Muscle of back (tissue), 11 donors: ENCODE results near the gene UNG. TPM values are rescaled to one million over a fixed set of nuclear protein-coding genes. Genes with fewer than 3 reads are reported as not detected.

Source experiments
- DNase-seq, 3 donors: peaks; one replicate each; pipeline versions ENCODE4 v3.0.0 to v3.0.0-alpha.2; 2013
- polyA plus RNA-seq, 10 donors: library from polyadenylated mRNA; unstranded; fragments of 120-200 nt; gene quantifications; one replicate each; pipeline ENCODE4 v1.2.1, GENCODE V29; 2013; ENCODE audit not compliant: insufficient read length in 10 of 10

UNG gene
- polyA plus RNA-seq, 10 donors, result 19.5 to 32.3 (median 23.9) TPM

DNA sequence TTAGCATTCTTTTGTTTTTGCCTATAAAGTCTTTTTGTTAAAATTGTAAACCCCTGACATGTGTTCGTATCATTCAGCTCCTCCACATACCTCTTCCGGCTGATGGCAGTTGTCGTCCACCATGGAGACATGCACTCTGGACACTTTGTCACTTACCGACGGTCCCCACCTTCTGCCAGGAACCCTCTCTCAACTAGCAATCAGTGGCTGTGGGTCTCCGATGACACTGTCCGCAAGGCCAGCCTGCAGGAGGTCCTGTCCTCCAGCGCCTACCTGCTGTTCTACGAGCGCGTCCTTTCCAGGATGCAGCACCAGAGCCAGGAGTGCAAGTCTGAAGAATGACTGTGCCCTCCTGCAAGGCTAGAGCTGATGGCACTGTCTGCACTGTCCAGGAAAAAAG lies 11.8 kb upstream of the UNG start:
- DNase-seq, result no peak

DNA sequence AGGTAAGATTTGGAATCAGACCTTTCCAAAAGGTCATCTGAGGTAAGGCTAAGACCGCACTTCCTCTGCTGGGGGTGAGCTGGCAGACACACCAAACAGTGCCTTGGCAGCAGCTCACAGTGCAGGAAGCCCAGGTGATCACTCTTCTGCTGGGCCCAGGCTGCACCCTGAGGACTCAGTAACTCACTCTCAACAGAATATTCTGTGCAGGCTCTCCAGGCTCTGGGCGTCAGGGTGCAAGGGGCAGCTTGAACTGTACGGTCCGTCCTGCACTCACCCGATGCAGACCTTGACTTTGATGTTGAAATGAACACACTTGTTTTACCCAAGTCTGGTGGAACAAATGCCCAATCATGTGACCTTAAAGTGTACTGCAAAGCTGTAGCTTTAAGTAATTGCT lies 10.1 kb upstream of the UNG start:
- DNase-seq, result no peak

DNA sequence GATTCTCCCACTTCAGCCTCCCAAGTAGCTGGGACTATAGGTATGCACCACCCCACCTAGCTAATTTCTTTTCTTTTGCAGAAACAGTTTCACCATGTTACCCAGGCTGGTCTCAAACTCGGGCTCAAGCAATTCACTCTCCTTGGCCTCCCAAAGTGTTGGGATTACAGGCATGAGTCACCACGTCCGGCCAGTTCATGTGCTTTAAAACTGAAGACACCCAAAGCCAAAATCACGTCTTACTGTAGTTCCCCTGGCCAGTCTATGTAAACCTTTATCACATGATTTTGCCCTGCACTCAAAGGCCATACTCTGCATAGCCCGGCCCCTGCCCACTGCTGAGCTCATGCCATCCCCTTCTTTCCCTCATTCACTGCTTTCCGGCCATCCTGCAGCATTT lies 8.6 kb upstream of the UNG start:
- DNase-seq, result no peak

DNA sequence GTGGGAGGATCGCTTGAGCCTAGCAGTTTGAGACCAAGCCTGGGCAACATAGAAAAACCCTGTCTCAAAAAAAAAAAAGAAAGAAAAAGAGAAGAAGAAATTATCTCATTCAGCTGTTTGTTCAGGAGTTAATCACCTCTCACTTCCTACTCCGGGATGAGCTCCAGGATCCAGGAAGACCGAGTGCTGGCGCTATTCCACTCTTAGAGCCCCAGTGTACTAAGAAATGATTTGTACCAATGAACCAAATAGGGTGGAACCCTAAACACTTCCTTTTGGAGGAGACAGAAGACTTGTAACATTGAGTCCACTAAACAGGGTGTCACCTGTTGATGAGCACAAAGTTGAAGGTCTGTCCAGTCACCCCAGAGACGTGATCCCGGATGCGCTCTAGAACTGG lies 7.7 kb upstream of the UNG start:
- DNase-seq, result no peak

DNA sequence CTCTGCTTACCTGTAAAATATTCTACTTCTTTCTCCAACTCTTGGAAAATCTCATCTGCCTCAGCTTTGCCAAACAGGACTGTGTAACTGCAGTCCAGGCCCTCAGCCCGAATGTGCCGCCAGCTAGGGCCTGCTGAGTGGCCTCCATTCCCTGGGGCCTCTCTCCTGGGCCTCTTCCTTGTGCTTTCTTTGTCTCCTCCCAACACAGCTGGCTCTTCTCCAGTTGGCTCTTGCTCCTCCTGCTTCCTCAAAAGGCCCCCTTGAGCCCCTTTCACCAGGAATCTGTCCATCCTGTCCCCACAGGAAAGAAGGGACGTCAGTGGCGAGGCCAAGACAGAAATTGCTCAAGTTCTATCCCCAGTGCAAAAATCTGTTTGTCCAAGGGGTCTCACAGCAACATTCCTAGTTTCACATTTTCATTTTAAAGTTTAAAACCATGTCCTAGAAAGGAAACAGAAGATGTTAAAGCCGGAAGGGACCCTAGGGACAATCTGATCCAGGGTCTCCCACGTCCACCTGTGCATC lies 4.8 kb upstream of the UNG start:
- peak in 2 of 3 donors; percentile 25 to 61 for DNase-seq

DNA sequence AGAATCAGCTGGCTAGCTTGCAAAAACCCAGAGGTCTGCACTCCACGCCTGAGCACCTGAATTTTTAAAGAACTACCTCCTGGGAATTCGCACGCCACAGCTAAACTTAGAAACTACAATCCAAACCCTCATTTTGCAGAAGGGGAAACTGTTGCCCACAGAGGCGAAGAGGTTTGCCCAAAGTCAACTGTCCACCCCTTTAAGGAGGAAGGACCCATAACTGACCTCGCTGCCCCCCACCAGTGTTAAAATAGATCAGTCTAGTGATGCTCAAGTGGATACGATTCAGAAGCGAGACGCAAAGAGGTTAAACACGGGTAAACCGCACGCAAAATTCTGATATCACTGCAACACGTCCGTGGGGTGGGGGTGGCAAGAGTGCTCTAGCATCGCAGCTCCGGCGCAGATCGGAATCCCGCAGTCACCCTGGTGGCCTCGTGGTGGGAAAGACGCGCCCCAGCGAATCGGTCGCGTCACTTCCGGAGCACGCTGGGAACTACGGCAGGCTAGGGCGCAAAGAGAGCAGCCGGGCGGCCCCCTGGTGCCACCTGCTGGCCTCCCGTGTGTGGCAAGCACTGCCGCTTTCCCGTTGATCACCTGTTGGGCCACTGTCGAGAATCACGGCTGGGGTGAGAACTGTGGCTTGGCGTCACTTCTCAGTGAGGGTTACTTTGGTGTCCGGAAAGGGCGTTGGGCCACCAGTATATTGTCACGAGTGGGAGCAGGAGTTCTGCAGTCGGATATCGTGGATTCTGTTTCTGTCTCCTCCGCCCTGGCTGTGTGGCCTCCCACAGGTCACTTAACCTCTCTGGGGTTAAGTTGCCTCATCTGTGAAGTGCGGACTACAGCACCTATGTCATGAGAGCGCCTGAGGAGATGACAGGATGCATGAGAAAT lies 4.1 kb upstream of the UNG start, which contains the start of gene ALKBH2:
Gene ALKBH2 (minus strand): TSS at position 451 of the 897 bp plus-strand sequence. CDS start 686 bp downstream, outside the sequence.
- DNase-seq, result peak; percentile 92 to 97 (median 96)

DNA sequence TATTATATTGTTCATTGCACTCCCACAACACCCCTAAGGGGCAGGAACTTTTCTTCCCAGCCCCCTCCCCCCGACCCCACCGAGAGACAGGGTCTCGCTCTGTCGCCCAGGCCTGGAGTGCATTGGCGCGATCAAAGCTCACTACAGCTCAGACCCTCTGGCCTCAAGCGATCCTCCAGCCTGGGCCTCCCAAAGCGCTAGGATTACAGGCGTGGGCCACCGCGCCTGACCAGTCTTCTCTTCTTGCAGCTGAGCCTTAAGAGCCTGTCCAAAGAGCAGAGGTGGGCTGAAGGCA lies 310 bp upstream of the UNG start:
- DNase-seq, result no peak

DNA sequence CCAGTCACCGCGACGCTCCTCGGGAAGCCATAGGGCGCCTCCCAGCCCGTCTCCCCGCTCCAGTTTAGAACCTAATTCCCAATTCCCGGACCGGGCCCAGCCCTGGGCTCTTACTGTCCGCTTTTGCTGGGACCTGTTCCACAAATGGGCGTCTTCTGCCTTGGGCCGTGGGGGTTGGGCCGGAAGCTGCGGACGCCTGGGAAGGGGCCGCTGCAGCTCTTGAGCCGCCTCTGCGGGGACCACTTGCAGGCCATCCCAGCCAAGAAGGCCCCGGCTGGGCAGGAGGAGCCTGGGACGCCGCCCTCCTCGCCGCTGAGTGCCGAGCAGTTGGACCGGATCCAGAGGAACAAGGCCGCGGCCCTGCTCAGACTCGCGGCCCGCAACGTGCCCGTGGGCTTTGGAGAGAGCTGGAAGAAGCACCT lies 797 bp downstream of the UNG start:
- DNase-seq, result no peak

DNA sequence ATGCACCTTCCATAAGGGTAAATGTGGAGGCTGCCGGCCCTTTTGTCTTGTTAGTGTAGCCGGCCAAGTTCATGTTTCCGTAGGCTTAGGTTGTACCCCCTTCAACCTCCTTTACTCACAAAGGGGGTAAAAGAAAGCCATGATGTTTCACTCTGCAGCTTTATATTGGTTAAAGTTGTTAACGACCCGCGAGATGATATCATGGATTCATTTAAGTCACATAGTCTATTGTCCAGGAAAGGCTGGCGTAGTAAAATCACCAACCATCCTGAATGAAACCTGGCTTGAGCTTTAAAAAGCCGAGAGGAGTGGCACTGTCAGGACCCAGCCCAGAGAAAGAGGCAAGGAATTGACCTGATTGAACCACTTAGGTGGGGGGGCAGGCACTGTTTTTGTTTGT lies 1.3 kb downstream of the UNG start:
- no peak for DNase-seq

DNA sequence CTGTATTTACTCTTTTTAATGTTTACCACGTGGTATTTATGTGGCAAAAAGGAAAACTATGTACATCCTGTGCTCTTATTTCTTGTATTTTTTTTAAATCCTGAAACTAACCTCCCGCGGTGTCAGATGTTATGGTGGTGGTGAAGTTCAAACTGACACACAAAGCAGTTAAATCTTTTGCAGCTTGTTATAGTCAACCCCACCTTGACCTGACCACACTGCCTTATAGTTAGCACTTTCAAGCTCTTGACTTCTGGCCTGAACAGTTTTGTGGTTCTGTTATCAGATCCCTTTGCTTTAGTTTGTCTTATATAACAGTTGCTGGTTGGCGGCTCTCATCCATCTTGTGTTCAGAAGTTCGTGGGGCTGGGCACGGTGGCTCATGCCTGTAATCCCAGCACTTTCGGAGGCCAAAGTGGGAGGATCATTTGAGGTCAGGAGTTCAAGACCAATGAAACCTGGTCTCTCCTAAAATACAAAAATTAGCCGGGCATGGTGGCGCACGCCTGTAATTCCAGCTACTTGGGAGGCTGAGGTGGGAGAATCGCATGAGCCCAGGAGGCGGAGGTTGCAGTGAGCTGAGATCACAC lies 2.1 kb downstream of the UNG start:
- no peak for DNase-seq

DNA sequence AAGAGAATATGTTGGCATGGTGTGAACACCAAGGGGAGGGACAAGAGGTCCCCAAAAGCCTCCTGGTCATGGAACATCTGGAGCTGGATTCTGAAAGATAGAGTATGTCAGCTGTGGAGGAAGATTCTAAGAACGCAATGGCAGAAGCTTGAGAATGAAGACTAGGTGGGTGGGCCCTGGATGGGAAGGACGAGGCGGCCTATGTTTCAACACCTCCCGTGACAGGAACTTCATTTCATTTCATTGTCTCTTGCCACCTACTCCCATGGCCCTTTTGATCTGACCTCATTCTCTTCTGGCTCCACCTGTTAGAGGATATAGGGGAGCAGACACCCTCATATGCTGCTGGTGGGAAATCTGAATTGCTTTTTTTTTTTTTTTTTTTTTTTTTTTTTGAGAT lies 3.3 kb downstream of the UNG start:
- DNase-seq, result no peak

DNA sequence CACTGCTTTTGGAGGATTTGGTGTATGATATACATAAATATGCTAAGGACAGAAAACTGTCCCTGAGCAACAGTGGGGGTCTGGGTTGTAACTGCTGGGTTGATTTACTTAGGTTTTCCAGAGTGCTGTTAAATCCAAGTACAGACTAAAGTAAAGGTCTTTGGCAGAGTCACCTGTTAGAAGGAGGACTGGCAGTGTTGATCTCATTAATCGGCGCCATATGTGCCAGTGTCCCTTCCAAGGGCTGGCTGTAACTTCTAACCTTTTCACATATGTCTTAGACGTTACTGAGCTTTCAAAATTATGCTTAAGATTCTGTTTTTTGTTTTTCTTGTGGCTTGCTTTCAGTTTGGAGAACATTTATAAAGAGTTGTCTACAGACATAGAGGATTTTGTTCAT lies 5.1 kb downstream of the UNG start:
- DNase-seq, result no peak

DNA sequence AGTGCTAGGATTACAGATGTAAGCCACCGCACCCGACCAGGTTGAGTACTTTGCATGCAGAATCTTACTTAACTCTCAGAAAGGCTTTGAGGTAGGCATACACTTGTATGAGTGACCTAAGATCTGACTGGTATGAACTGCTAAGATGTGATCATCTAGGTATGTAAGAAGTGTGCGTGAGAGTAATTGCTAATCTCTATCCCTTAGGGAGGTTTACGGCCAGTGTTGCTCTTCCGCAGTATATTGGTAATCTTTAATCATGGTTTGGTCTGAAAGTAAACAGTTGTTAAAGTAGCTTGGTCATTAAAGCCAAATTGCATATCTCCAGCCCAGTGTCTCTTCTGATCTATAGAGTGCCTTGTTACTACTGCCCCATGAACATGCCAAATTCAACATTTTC lies 7.8 kb downstream of the UNG start:
- DNase-seq, result no peak

DNA sequence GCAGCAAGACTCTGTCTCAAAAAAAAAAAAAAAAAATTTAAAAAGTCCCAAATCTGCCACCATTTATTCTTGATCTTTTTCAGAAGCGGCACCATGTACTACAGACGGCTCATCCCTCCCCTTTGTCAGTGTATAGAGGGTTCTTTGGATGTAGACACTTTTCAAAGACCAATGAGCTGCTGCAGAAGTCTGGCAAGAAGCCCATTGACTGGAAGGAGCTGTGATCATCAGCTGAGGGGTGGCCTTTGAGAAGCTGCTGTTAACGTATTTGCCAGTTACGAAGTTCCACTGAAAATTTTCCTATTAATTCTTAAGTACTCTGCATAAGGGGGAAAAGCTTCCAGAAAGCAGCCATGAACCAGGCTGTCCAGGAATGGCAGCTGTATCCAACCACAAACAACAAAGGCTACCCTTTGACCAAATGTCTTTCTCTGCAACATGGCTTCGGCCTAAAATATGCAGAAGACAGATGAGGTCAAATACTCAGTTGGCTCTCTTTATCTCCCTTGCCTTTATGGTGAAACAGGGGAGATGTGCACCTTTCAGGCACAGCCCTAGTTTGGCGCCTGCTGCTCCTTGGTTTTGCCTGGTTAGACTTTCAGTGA lies 12.5 kb downstream of the UNG start:
- peak in 1 of 3 donors; percentile 27 for DNase-seq

DNA sequence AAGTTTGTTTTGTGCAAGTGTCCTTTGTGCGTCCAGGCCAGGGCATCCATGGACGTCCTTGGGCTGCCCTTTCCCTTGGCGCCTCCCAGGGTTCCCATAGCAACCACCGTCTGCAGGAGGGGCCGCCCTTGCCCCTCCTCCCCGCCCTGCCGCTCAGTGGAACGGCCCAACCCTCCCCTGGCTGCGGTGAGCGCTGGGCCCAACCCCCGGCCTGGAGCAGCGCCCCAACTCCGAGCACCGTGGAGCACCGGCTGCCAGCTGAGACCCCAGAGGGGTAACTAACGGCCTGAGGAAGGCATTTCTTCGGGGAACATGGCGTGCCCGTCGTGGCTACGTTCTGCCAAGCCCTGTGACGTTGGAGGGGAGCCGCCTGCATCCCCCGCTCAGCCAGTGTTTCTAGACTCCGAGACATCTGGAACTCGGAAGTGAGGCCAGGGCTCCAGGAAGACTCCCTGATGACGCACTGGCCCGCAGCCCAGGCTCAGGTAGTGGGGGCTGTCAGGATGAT lies 13.6 kb downstream of the UNG start:
- peak; percentile 77 to 96 (median 91) for DNase-seq

DNA sequence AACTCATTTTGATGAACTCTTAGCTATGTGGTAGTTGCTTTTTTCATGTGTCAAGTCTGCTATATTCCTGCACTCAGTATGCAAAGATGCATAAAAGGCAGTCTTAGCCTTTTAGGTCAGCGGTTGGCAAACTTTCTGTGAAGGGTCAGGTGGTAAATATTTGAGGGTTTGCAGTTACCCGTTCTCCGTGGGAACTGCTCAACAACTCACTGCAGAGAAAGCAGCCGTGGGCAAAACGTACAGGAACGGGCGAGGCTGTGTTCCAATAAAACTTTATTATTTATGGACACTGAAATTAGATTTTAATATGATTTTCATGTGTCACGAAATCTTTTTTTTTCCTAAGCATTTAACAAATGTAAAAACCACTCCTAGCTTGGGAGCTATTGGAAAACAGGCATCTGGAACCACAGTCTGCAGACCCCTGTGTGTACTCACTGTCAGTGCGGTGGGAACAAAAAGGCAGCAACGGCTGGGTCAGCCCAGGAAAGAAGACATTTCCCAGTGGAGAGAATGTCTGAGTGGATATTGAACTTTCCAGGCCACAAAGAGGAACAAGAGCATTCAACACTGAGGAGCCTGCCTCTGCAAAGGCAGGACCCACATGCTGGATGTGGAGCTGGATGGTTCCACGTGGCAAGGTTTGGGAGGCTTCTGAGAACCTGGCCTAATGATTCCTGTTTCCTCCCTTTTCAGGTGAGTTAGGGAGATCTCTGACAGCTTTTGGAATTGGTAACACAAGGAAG lies 15.5 kb downstream of the UNG start:
- no peak for DNase-seq

DNA sequence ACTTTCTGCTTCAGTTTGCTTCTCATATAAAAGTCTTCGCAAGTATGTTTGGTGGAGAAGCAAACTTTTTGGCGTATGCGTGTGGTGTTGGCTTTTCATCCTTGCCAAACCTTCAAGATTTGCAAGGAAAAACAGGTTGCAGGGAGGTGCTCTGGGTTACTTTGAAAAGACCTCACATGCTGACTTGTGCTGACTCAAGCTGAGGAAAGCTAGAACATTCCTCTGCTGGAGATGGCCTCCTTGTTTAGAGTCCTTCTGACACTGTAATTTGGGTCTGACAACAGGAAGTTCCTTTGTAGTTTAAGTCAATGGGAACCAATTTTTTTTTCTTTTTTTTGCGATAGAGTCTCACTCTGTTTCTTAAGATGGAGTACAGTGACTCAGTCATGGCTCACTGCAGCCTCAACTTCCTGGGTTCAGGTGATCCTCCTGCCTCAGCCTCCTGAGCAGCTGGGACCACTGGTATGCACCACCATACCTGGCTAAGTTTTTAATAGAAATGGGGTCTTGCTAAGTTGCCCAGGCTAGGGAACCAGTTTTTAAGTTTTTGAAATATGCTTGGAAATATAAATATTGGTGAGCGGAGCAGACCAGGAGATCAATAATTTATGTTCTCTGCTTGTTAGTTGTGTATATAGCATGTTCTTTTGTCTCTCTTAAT lies 16.4 kb downstream of the UNG start:
- DNase-seq, result no peak

DNA sequence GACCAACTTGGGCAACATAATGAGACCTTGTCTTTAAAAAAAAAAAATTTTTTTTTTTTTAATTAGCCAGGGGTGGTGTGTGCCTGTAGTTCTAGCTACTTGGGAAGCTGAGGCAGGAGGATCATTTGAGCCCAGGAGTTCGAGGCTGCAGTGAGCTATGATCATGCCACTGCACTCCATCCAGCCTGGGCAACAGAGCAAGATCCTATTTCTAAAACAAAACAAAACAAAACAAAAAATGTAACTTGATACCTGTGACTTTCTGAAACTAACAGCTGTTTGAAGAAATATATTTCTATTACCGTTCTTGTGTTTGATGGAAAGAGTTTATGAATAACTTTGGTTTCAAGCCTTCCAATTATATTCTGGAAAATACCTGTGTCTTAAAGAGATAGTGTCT lies 17.2 kb downstream of the UNG start:
- DNase-seq, result no peak

DNA sequence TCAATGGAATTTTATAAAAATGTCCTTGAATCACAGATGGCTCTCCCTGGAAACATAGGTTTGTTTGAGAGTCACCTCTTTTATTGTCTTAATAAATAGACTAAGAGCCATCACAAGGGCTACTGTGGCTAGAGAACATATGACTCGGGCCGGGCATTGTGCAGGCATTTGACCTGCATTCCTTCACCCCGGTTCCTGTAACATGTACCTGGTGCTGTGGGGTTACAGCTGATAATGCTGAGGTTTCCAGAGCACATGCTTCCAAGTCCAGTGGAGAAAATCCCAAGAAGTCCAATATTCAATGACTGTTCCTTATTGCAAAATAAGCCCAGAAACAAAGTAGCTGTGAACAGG lies 18.0 kb downstream of the UNG start:
- DNase-seq, result no peak

DNA sequence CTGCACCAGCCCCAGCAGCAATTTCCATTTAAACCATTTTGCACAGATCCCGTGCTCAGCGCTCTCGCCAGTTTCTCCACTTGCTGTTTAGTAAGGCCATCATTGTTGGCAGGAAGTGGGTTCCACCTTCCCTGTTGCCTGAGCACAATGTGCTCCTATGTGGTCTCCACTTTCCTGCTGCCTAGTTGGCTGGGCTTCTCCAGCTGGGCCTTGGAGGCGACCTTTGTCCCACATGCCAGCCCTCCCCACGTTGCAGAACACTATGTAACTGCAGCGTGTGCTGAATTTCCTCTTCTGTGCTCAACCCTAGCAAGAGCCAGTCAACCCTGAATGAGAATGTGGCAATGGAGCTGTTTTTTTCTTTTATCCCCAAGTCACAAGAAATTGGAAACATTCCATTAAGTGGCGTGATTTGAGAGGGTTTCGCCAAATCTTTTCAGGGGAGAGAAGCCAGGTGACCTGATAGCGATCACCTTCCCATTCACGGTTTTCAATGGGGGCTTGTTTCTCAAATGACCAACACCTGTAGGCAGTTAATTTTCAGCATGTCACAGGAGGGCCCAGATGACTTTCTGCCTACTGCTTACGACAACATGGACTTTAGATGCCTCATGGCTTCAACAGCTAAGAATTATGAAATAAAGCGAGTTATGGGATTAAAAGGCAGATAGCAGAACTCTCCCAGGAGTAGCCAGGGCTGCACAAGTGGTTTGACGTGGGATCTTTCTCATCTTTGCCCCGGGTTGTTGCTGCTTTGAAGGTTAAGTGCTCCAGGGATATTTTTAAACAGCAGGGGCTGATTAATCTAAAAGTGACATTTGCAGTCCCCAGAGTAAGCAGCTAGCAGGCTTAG lies 18.6 kb downstream of the UNG start, which contains the start of gene ACACB:
Gene ACACB (plus strand): TSS at position 830 of the 853 bp plus-strand sequence. CDS start 22,819 bp downstream, outside the sequence.
- peak in 2 of 3 donors; percentile 25 to 32 for DNase-seq
